GM19452 (cell line): ENCODE measurements around the gene TBC1D22A.

Experiments
- ATAC-seq: cut with Tn5 transposase; IDR thresholded peaks from one replicate; pipeline ENCODE4 v1.9.1; 2021; ENCODE audit not compliant: unreplicated experiment

The TBC1D22A gene

DNA sequence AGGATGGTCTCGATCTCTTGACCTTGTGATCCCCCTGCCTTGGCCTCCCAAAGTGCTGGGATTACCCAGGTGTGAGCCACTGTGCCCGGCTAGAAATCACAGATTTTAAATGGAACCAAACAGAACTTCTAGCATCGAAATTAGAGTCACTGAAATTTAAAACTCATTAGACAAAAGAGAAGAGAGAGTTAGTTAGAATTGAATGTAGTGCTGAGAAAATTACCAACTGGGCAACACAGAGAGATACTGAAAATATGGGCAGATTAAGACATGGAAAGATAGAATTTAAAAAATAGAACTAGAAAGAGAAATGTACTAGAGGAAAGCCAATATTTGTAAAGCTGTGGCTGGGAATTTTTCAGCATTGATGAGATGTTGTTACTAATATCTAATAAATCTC is 217.9 kb downstream of the TBC1D22A start:
- ATAC-seq: no peak

- no peak for ATAC-seq
Measured at GRCh38 chr22:46982635-46983034, 220.2 kb downstream of the TBC1D22A start.

GRCh38 chr22:46983046-46983445 is 220.6 kb downstream of the TBC1D22A start:
- no peak for ATAC-seq

DNA sequence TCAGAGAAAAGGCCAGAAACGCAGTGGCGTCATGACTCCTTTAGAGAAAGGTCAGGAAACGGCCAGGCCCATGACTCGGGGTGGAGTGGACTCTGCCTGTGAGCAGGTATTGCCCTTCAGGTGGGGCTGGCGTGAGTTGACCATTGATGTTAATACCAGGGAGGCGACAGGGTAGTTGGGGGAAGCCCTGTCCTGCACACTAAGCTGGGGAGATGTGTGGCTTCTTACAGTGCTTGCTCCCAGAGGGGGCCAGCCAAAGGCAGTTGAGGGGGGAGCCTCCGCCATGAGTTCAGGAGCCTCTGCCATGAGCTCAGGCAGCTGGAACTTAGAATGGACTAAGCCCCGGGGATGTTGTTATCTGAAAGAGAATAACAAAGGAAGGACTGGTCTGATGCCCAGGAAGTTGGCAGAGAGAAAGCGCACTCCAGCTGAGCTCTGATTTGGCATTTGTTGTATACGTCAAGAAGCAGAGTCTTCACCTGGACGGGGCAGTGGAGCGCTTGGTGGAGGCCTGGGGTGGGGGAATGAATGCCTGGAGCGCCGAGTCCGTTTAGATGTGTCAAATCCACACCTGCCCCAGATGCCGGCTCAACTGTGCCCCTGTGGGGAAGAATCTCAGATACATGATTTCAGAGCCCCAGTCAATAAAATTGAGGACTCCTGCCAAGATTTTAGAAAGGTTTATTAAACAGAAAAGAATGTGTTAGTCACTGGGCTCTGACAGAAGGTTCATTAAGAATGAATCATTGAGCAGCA is 222.5 kb downstream of the TBC1D22A start:
- no peak for ATAC-seq

DNA sequence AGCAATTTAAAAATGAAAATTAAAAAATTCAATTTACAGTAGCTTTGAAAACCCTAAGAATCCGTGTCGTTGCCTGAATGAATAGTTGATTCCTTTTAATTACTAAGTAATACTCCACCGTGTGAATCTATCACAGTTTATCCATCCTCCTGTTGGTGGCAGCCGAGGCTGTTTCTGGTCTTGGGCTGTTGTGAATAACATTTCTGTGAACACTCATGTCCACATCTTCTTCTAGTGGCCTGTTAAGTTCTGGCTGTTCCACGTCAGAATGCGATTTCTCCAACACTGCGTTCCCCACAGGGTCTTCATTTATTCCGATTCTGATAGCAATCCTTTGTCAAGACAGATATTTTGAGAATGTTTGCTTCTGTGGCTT is 223.0 kb downstream of the TBC1D22A start:
- no peak for ATAC-seq

DNA sequence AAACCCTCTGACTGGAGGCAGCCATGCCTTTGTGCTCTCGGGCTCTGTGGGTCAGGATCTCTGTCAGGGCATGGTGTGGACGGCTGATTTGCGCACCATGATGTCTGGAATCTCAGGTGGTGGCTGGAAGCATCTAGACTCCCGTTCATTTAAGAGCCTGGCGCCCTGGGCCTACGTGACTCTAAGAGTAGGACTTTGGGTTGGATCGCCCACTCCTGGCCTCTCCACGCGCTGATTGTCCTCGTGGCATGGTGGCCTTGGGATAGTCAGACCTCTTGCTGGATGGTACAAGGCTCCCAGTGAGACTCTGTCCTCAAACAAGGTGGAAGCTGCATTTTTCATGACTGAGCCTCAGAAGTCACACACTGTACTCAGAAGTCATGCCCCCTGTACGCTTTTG is 224.3 kb downstream of the TBC1D22A start:
- ATAC-seq: no peak

DNA sequence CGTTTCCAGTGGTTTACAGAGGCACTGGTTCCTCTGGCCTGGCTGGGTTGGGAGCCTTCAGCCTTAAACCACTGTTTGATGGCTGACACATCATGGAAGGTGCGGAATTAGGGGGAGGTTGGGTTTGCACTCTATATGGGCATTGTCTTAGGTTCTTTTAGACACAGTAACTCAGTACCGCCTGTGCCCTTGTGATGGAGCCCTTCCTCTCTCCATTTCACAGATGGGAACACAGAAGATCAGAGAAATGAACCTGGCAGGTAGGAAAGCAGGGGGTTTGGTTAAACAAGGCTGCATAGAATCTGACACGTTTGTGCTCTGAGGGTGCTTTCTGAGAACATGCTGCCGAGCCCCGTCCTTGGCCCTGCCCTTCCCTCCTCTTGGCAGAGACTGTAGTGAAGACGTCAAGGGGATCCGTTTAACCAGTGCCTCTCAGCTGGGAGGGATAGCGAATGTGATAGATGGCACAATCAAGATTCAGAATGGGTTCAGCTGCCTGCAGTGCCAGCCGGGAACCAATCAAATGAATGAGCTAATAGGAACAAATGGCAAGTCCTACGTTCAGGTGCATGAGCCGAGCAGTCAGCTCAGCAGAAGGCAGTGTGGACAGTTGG is 228.6 kb downstream of the TBC1D22A start:
- no peak for ATAC-seq

DNA sequence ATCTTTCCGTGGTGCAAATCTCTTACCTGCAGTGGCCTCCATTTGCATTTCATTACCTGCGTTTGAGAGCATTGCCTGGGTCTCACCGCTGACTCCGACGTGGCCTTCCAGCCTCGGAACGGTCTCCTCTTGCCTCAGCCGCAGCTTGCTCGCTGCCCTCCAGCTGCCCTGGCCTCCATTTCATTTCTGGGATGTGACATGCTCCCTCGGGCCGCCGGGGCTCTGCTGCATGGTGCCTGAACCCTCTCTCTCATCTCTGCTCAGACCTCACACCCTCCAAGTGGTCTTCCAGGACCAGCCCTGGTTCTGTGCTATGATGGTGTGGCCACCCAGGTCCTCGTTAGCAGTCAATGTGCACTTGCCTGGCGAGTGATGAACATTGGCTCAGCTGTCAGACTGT is 229.2 kb downstream of the TBC1D22A start:
- ATAC-seq: no peak

GRCh38 chr22:46992121-46992731 is 229.8 kb downstream of the TBC1D22A start:
- ATAC-seq: no peak

DNA sequence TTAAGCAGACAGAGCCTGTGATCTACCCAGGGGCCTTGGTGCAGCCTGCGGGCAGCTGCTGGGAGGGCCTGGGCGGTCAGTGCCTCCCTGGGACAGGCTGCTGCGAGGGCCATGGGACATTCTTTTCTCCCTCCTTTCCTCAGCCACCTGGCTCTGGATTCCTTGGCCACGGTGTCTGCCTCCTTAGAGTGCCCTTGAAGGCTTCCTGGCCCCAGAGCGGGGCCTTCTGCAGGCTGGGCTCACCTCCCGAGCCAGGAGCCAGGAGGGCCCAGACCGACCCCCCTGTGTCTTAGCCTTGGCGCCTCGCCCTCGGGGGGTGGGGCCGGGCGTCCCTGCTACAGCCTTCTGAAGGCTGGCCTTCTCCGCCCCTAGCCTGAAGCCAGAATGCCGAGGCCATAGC is 231.2 kb downstream of the TBC1D22A start:
- no peak for ATAC-seq

DNA sequence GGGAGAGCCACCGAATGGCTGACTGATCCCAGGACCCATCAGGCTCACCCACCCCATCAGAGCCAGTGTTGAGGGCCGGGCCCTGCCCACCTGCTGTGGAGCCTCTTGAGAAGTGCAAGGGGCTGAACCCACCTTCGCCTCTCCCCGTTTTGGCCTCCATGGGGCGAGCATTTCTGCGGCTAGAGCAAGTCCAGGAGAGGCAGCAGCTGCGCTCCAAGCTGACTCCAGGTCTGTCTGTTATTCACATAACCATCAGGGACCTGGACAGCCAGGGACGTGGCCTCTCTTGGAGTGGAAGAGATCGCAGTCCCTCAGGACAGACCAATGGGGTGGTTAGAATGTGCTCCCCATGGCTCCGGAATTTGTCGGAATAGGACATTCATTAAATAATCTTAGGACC is 231.8 kb downstream of the TBC1D22A start:
- no peak for ATAC-seq

GRCh38 chr22:46994983-46995382 is 232.5 kb downstream of the TBC1D22A start:
- no peak for ATAC-seq

DNA sequence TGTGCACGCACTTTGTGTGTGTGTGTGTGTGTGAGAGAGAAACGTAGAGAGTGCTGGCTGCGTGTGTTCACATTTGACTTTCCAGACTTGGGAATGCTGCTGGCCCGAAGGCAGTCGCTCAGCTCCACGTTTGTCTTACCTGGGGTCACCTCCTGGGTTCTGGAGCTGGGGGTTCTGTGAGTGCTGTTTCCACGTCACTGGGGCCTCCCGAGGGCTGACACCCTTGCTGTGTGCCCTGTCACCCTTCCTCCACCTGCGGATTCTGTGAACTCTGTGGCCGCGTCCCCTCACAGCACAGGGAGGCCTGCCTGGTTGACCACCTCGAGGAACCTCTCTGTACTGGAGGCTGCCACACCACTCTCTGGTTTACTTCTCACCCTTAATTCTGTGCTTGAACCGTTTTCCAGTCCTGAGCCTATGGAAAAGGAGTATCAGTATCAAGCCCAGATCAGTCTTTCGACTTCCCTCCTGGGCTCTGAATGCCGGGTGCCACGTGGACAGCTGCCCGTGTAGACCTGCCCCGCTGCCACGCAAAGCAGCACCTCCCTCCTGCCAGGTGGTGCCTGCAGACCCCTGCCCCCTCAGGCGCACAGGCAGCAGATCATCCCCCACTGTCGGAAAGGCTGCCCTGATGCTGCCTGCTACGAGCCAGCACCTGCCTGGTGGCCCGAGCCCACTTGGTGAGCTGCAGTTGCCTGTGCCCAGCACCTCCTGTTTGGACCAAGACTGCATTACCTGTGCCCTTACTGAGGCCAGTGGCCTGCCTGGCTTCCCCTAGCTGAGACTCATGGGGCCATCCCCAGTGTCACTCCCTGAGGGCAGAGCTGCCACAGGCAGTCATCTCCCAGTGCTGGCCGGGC is 233.3 kb downstream of the TBC1D22A start:
- ATAC-seq: no peak

DNA sequence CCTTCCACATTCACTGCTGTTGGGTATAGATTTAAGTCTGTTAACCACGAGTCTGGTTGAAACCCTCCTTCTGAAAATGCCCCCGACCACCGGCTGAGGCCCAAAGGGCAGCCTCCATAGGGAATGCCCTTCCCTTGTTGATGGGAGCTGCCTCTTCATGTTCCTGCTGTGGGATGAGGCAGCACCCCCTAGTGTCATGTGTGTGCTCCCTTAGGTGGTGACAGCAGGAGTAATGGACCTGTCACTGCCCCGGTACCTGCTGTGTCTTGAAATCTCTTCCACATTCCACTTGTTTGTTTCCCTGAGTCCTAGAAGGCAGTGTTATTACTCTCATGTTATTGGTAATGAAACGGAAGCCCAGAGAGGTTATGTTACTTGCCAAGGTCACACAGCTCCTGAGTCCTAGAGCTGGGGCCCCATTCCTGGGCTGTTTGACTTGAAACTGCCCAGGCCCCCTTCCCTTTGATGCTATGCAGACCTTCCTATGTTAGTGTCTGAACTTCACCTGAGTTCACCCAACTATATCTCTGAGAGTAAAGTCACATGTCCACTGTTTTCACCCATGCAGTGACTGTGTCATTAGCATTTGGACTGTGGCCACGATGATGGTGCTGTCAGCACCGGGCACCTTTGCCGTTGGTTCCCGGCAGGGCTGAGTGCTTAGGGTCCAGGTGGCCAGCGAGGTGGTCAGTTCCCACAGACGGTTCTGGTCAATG is 234.3 kb downstream of the TBC1D22A start:
- no peak for ATAC-seq

GRCh38 chr22:46997311-46997970 is 235.0 kb downstream of the TBC1D22A start:
- no peak for ATAC-seq

- ATAC-seq: no peak
Measured at GRCh38 chr22:46998331-46998730, 235.9 kb downstream of the TBC1D22A start.

- no peak for ATAC-seq
Measured at GRCh38 chr22:47000256-47000655, 237.8 kb downstream of the TBC1D22A start.

- no peak for ATAC-seq
Measured at GRCh38 chr22:47000888-47001287, 238.4 kb downstream of the TBC1D22A start.

- no peak for ATAC-seq
Measured at GRCh38 chr22:47001288-47001687, 238.8 kb downstream of the TBC1D22A start.

DNA sequence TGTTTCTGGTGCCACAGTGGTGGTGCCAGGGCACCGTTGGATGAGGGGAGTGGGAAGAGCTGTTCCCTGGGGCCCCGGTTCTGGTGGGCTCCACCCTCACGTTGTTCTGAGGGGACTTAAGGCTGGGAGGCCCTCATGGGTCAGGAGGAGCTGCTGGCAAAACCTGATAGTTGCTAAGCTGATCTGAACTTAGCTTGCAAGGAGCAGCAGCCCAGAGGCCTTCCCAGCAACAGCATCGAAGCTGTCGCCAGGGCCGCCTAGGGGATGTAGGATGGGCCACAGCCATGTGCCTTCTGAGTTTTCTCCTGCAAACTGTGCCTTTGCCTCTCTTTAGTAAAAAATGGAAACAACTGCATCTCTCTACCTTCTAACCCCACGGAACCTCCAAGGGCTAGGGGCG is 240.2 kb downstream of the TBC1D22A start:
- ATAC-seq: no peak
